Neural progenitor cell (in vitro differentiated cells): ENCODE data around the gene SMG9. TPM values are rescaled to one million over a fixed set of nuclear protein-coding genes. Genes with fewer than 3 reads are reported as not detected.

Experiments used
- DNase-seq: peaks from one replicate; pipeline ENCODE4 v3.0.0-alpha.2; 2016; ENCODE audit warnings: low spot score
- H2AFZ ChIP-seq: fragments of 200-600 bp; sonication (generic); replicated peaks from 2 replicates; pipeline ENCODE4 v1.6.1; 2016; ENCODE audit warnings: antibody characterized with exemption
- H3F3A ChIP-seq: fragments of 200-600 bp; sonication (generic); 2 replicates; pipeline ENCODE4 v1.6.1; 2016; ENCODE audit warnings: antibody characterized with exemption, low read depth
- H3K27ac ChIP-seq: fragments of 200-600 bp; sonication (generic); 2 replicates; pipeline ENCODE4 v1.5.1; 2016; ENCODE audit warnings: mild to moderate bottlenecking
- H3K27me3 ChIP-seq: fragments of 200-600 bp; sonication (generic); 2 replicates; pipeline ENCODE4 v1.6.1; 2016; ENCODE audit warnings: mild to moderate bottlenecking, moderate library complexity
- H3K36me3 ChIP-seq: fragments of 200-600 bp; sonication (generic); 2 replicates; pipeline ENCODE4 v1.5.1; 2016
- H3K4me1 ChIP-seq: fragments of 200-600 bp; sonication (generic); 2 replicates; pipeline ENCODE4 v1.6.1; 2016; ENCODE audit warnings: mixed run types
- H3K4me2 ChIP-seq: fragments of 200-600 bp; sonication (generic); 2 replicates; pipeline ENCODE4 v1.6.1; 2016
- H3K4me3 ChIP-seq: fragments of 200-600 bp; sonication (generic); 2 replicates; pipeline ENCODE4 v1.5.1; 2016
- H3K79me2 ChIP-seq: fragments of 200-600 bp; sonication (generic); 2 replicates; pipeline ENCODE4 v1.6.1; 2016; ENCODE audit warnings: low read depth
- H3K9ac ChIP-seq: fragments of 200-600 bp; sonication (generic); 2 replicates; pipeline ENCODE4 v1.6.1; 2016
- H3K9me3 ChIP-seq: fragments of 200-600 bp; sonication (generic); 2 replicates; pipeline ENCODE4 v1.5.1; 2016; ENCODE audit warnings: low read depth
- H4K20me1 ChIP-seq: fragments of 200-600 bp; sonication (generic); 2 replicates; pipeline ENCODE4 v1.6.1; 2016; ENCODE audit warnings: low read depth
- H3K27ac Mint-ChIP-seq: 3 replicates; pipeline ENCODE4 v1.8.0; 2021; ENCODE audit warnings: mixed read lengths
- H3K27me3 Mint-ChIP-seq: 2 replicates; pipeline ENCODE4 v1.8.0; 2022; ENCODE audit warnings: low read depth, mild to moderate bottlenecking, inconsistent platforms, moderate library complexity, mixed read lengths; ENCODE audit not compliant: insufficient read depth
- H3K36me3 Mint-ChIP-seq: 3 replicates; pipeline ENCODE4 v1.8.0; 2021; ENCODE audit warnings: mixed read lengths
- H3K4me1 Mint-ChIP-seq: 3 replicates; pipeline ENCODE4 v1.8.0; 2021; ENCODE audit warnings: mixed read lengths
- H3K4me3 Mint-ChIP-seq: 3 replicates; pipeline ENCODE4 v1.8.0; 2021; ENCODE audit warnings: mild to moderate bottlenecking, moderate library complexity, mixed read lengths
- H3K9me3 Mint-ChIP-seq: 3 replicates; pipeline ENCODE4 v1.8.0; 2020; ENCODE audit warnings: mixed read lengths
- EZH2 ChIP-seq: fragments of 200-600 bp; sonication (generic); IDR thresholded peaks from 2 replicates; pipeline ENCODE4 v1.6.1; 2017; ENCODE audit warnings: antibody characterized with exemption, mild to moderate bottlenecking, moderate library complexity
- EZH2phosphoT487 ChIP-seq: fragments of 200-600 bp; sonication (generic); IDR thresholded peaks from 2 replicates; pipeline ENCODE4 v1.6.1; 2017; ENCODE audit warnings: antibody characterized with exemption
- total RNA-seq: library from RNA; depleted of rRNA; stranded (reverse); fragments of >200 nt; gene quantifications from 2 replicates; pipeline ENCODE4 v1.2.3, GENCODE V29; 2015; ENCODE audit warnings: low replicate concordance
- TF ChIP-seq, protein P1 (sequence below): fragments of 200-600 bp; sonication (generic); IDR thresholded peaks from 2 replicates; pipeline ENCODE4 v1.5.1; 2017; ENCODE audit warnings: antibody characterized with exemption, mild to moderate bottlenecking

SMG9 gene
- total RNA-seq, 1 donor from 2014 or later = 33.4 TPM

DNA sequence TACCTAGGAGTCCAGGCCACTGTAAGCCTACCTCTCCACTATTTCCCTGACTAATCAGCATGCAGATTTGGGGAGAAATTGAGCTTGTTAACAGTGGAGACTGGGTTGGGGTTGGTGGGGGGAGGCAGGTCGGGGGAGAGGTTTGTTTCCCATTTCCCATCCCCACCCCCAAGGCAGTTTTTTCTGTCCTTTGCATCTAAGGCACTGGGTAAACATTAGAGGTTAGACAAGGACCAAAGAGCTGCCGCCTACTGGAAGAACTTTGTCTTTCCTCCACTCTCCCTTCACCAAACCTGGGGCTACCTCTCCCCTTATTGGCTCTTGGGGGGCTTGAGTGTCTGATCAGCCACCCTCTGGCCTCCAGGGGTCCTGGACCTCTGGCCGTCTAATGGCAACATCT is 25.1 kb upstream of the SMG9 start:
- Mint-ChIP-seq H3K4me3 (no peak overlapping the region), H3K27me3 (peaks cover 30% of the 10 kb centered on the region), H3K9me3 (peaks cover 1% of the 10 kb centered on the region), H3K36me3 (no peaks in the 10 kb centered on the region), H3K4me1 (peaks cover 33% of the 10 kb centered on the region), H3K27ac (no peak overlapping the region)
- no peak for DNase-seq
- Histone ChIP-seq H3K9ac (no peak overlapping the region), H2AFZ (no peak overlapping the region), H3K36me3 (no peaks in the 10 kb centered on the region), H3K4me2 (no peak overlapping the region), H3K4me3 (no peak overlapping the region), H3F3A (peaks cover 6% of the 10 kb centered on the region), H4K20me1 (no peaks in the 10 kb centered on the region), H3K4me1 (peaks cover 8% of the 10 kb centered on the region), H3K27me3 (peaks cover 26% of the 10 kb centered on the region), H3K79me2 (no peaks in the 10 kb centered on the region), H3K27ac (no peak overlapping the region), H3K9me3 (no peaks in the 10 kb centered on the region)
- TF ChIP-seq EZH2phosphoT487 (no peak), EZH2 (no peak)
- TF ChIP-seq, protein P1, sequence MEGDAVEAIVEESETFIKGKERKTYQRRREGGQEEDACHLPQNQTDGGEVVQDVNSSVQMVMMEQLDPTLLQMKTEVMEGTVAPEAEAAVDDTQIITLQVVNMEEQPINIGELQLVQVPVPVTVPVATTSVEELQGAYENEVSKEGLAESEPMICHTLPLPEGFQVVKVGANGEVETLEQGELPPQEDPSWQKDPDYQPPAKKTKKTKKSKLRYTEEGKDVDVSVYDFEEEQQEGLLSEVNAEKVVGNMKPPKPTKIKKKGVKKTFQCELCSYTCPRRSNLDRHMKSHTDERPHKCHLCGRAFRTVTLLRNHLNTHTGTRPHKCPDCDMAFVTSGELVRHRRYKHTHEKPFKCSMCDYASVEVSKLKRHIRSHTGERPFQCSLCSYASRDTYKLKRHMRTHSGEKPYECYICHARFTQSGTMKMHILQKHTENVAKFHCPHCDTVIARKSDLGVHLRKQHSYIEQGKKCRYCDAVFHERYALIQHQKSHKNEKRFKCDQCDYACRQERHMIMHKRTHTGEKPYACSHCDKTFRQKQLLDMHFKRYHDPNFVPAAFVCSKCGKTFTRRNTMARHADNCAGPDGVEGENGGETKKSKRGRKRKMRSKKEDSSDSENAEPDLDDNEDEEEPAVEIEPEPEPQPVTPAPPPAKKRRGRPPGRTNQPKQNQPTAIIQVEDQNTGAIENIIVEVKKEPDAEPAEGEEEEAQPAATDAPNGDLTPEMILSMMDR = no peak

DNA sequence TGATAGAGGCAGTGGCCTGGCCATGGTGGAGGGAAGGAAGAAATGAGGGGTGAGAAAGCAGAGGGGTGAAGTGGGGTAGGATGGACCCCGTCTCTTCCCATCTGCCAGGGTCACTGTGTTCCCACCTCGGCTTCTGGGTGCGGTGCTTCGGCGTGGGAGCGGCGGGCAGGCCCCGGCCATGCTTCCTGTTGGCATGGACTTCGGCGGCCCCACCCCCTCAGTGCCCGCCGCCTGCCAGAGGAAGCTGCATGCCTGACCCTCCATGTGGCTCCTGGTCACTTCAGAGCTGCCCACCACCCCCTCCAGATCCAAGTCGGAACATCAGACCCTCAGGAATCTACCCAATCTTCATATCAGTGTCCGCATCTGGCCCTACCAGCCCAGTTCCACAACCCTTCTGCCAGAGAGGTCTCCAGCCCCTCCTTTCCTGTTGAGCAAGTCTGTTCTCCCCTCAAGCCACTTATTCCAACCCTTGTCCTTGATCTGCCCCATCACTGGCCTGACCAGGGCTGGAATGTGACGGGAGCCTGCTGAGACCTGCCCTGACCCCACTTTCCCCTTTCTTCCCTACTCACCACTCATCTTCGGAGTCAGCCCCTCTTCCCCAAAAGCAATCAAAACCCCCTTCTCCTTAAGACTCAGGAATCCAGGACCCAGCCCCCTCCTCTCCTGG is 24.5 kb upstream of the SMG9 start:
- Histone ChIP-seq H3K4me1 (peaks cover 8% of the 10 kb centered on the region), H3K9ac (no peak overlapping the region), H3K9me3 (no peaks in the 10 kb centered on the region), H3K27me3 (peaks cover 31% of the 10 kb centered on the region), H3K4me2 (no peak overlapping the region), H2AFZ (no peak overlapping the region), H3K79me2 (no peaks in the 10 kb centered on the region), H3F3A (peaks cover 6% of the 10 kb centered on the region), H3K36me3 (no peaks in the 10 kb centered on the region), H3K4me3 (no peak overlapping the region), H3K27ac (no peak overlapping the region), H4K20me1 (no peaks in the 10 kb centered on the region)
- no peak for DNase-seq
- Mint-ChIP-seq H3K27me3 (peaks cover 29% of the 10 kb centered on the region), H3K4me3 (no peak overlapping the region), H3K27ac (no peak overlapping the region), H3K36me3 (no peaks in the 10 kb centered on the region), H3K9me3 (peaks cover 3% of the 10 kb centered on the region), H3K4me1 (peaks cover 34% of the 10 kb centered on the region)
- no peak for TF ChIP-seq EZH2

DNA sequence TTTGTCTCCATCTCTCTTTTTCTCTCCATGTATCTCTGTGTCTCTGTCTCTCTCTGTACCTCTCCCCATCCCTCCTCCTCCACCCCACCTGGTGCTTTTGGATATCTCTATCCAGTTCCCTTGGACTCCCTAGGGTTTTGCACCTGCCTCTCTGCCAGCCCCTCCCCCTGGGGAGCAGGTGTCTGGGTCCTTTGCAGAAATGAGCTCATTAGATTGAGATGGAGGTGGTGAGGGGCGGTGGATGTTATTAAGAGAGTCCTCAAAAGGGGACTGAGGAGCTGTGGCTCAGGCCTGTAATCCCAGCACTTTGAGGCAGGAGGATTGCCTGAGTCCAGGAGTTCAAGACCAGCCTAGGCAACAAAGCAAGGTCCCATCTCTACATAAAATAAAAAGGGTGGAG is 23.9 kb upstream of the SMG9 start:
- Mint-ChIP-seq H3K4me1 (peaks cover 37% of the 10 kb centered on the region), H3K27ac (no peak overlapping the region), H3K9me3 (peaks cover 3% of the 10 kb centered on the region), H3K36me3 (no peaks in the 10 kb centered on the region), H3K27me3 (peaks cover 30% of the 10 kb centered on the region), H3K4me3 (no peak overlapping the region)
- H3K27ac ChIP-seq = no peak overlapping the region
- H3K27me3 ChIP-seq = peaks cover 37% of the 10 kb centered on the region
- no peak overlapping the region for H3K4me2 ChIP-seq
- TF ChIP-seq EZH2phosphoT487 = no peak
- TF ChIP-seq EZH2 = no peak
- TF ChIP-seq, protein P1 = no peak
- H3K4me1 ChIP-seq = peaks cover 15% of the 10 kb centered on the region
- H3K9ac ChIP-seq = no peak overlapping the region
- peaks cover 8% of the 10 kb centered on the region for H3F3A ChIP-seq
- H4K20me1 ChIP-seq = no peaks in the 10 kb centered on the region
- H3K79me2 ChIP-seq = no peaks in the 10 kb centered on the region
- DNase-seq = no peak
- no peaks in the 10 kb centered on the region for H3K9me3 ChIP-seq
- H3K36me3 ChIP-seq = no peaks in the 10 kb centered on the region
- H2AFZ ChIP-seq = no peak overlapping the region
- no peak overlapping the region for H3K4me3 ChIP-seq

DNA sequence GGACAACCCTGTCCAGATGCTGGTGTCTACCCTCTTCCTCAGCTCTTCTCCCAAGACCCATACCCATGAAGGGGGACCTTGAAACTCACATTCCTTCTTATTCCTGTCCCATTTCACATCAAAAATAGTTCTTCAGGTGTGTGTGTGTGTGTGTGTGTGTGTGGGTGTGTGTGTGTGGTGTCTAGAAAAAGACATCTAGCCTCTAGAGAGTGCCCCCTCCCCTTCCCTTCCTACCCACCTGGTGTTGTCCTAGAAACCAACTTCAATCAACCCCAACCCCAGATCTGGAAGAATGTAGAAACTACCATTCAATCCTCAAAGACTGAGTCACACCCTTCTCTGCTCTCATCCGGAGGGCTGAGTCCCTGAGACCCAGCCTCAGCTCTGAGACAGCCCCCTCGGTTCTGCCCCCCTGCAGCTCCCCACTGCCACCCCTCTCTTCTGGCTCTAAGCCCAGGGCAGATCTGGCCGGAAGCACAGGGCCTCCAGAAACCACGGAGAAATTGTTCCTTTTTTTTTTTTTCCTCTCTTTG is 22.5 kb upstream of the SMG9 start:
- Histone ChIP-seq H3F3A (peaks cover 12% of the 10 kb centered on the region), H3K4me3 (no peak overlapping the region), H3K9me3 (no peaks in the 10 kb centered on the region), H3K9ac (no peak overlapping the region), H3K4me1 (peaks cover 19% of the 10 kb centered on the region), H4K20me1 (no peaks in the 10 kb centered on the region), H3K27me3 (peaks cover 51% of the 10 kb centered on the region), H2AFZ (no peak overlapping the region), H3K4me2 (peak overlapping the region; percentile 20), H3K27ac (no peak overlapping the region), H3K36me3 (no peaks in the 10 kb centered on the region), H3K79me2 (no peaks in the 10 kb centered on the region)
- TF ChIP-seq EZH2phosphoT487 (no peak), EZH2 (no peak)
- TF ChIP-seq, protein P1 = no peak
- H3K9me3 Mint-ChIP-seq = peaks cover 3% of the 10 kb centered on the region
- H3K36me3 Mint-ChIP-seq = no peaks in the 10 kb centered on the region
- no peak for DNase-seq
- H3K27me3 Mint-ChIP-seq = peaks cover 41% of the 10 kb centered on the region
- H3K27ac Mint-ChIP-seq = no peak overlapping the region
- H3K4me3 Mint-ChIP-seq = no peak overlapping the region
- peaks cover 44% of the 10 kb centered on the region for H3K4me1 Mint-ChIP-seq
